Astrocyte (in vitro differentiated cells and primary cell): ENCODE results near the gene RAF1.

Experiments used
- EZH2 ChIP-seq: IDR thresholded peaks from 2 replicates; pipeline ENCODE4 v1.6.1; 2012; ENCODE audit warnings: mild to moderate bottlenecking, low read length, inconsistent platforms; ENCODE audit not compliant: insufficient read depth
- TF ChIP-seq, protein P1 (sequence below): IDR thresholded peaks from 2 replicates; pipeline ENCODE4 v1.5.1; 2011; ENCODE audit warnings: low read depth, mild to moderate bottlenecking, inconsistent platforms, low read length, moderate library complexity; ENCODE audit not compliant: insufficient read depth

DNA sequence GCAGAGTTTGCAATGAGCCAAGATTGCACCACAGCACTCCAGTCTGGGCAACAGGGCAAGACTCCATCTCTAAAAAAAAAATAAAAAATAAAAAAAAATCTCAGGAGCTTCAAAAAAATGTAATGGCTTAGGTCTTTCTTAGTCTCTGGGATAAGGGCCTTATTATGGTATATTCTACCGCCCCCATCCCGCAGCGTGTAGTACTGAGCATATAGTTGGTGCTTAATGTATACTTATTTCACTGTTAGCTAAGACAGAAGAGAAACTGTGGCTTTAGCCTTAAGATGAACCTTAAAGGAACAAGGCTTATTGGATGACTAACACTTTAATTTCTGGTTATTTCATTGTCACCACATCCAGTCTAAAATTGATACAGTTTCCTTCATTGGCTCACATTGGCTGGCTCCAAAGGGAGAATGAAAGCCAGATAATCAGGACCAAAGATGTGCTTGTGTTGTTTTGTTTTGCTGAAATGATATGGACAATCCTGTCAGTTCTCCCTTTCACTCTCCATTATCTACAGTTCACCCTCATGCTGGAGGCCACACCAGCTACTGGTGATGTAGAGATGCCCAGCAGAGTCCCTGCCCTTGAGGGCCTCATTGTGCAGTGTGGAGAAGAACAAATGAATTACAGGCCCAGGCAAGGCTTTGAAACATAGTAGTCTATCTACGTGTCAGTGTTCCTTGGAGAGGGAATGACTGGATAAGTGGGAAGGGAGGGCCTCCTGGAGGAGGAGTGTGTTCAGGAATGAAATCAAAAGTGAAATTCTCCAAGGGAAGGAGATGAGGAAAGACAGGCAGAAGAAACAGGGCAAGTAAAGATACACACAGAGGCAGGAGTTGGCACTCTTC lies 17.4 kb upstream of the RAF1 start:
- TF ChIP-seq, protein P1, sequence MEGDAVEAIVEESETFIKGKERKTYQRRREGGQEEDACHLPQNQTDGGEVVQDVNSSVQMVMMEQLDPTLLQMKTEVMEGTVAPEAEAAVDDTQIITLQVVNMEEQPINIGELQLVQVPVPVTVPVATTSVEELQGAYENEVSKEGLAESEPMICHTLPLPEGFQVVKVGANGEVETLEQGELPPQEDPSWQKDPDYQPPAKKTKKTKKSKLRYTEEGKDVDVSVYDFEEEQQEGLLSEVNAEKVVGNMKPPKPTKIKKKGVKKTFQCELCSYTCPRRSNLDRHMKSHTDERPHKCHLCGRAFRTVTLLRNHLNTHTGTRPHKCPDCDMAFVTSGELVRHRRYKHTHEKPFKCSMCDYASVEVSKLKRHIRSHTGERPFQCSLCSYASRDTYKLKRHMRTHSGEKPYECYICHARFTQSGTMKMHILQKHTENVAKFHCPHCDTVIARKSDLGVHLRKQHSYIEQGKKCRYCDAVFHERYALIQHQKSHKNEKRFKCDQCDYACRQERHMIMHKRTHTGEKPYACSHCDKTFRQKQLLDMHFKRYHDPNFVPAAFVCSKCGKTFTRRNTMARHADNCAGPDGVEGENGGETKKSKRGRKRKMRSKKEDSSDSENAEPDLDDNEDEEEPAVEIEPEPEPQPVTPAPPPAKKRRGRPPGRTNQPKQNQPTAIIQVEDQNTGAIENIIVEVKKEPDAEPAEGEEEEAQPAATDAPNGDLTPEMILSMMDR, result no peak
- no peak for TF ChIP-seq EZH2
